GM19438 (cell line): Measurements from ENCODE around the gene METTL17.

Experiments used
- ATAC-seq: cut with Tn5 transposase; IDR thresholded peaks from one replicate; pipeline ENCODE4 v1.9.1; 2021; ENCODE audit warnings: low read depth; ENCODE audit not compliant: unreplicated experiment

METTL17 gene

DNA sequence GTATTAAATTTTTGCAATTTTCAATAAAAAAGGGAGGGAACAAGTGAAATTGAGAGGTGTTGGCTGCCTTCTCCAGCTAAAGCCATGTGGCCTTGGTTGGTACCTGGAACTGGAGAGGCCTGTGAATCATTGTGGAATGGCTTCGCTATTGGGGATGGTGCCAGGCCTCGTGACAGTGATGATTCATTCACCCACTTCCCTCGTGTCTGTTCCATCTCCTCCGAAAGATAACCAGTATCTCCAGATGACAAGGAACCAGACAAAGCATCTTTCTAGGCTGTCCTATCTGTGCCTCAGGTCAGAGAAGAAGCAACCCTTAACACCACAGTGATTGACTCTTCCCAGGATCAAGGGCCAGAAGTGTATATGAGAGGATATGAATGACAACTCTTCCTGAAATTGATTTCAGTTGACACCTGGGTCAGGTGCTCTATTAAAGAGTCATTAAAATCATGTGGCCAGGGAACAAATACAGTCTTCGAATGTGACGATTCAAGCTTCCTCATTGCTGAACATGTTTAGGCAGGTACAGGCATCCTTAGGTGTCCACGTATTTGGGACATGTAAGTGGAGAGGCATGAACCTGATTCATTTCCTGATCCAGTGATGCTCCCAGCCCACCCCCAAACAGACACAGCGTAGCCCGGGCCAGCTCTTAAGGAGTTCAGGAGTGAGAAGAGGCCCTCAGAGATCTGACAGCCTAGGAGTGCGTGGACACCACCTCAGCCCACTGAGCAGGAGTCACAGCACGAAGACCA lies 52.1 kb downstream of the METTL17 start, which contains the start of gene RNASE7:
Gene RNASE7 (plus strand): TSS at position 687 of the 758 bp plus-strand sequence. CDS start 631 bp downstream, outside the sequence.
- ATAC-seq = no peak

DNA sequence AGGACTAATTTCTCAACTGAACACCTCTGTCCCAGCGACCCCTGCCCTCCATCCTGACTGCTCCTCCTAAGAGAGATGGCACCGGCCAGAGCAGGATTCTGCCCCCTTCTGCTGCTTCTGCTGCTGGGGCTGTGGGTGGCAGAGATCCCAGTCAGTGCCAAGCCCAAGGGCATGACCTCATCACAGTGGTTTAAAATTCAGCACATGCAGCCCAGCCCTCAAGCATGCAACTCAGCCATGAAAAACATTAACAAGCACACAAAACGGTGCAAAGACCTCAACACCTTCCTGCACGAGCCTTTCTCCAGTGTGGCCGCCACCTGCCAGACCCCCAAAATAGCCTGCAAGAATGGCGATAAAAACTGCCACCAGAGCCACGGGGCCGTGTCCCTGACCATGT lies 53.1 kb downstream of the METTL17 start:
- ATAC-seq = no peak

DNA sequence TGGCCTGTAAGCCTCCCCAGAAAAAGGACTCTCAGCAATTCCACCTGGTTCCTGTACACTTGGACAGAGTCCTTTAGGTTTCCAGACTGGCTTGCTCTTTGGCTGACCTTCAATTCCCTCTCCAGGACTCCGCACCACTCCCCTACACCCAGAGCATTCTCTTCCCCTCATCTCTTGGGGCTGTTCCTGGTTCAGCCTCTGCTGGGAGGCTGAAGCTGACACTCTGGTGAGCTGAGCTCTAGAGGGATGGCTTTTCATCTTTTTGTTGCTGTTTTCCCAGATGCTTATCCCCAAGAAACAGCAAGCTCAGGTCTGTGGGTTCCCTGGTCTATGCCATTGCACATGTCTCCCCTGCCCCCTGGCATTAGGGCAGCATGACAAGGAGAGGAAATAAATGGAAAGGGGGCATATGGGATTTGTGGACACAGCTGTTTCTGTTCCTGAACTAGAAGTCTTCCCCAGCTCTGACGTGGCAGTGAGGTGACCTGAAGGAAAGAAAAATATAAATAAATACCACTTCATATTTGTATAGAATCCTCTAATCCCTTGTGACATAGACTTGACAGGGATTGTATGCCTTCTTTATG lies 53.7 kb downstream of the METTL17 start:
- ATAC-seq = no peak

DNA sequence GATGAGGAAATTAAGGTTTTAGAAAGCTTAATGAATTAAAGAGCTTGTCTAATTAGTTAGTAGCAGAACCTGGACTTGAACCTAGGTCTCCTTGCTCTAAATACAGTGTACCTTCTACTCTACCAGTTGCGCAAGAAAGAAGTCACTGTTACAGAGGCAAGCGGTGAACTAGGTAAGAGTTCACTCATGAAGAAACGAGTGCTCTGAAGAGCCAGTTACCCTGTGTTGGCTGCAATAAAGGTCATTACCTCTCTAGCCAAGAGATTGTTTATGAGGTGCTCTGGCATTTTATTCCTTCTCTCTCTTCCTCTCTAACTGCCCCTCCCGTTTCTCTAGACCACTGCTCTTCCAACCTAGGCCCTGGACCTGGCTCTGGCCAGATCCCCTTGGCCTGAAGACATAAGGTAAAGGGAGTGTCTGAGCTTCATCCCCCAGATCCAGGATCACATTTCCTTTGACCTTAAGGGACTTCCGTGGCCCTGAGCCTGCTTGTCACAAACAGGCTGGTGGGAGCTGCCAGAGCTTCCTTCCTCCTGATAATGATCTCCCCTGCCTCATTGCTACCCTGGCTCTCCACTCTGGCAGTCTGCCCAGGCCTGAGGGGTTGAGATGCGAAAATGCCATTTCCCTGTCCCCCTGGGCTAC lies 54.3 kb downstream of the METTL17 start:
- no peak for ATAC-seq
